SK-MEL-5 (cell line): ENCODE measurements around the gene DAB2. TPM values are rescaled to one million over a fixed set of nuclear protein-coding genes. Genes with fewer than 3 reads are reported as not detected.
A peak's percentile ranks its signal among the peaks of the same experiment; 100 is the strongest.
"Not testable (repeated sequence)": the region's sequence is repeated elsewhere in the genome, so short reads cannot be mapped to it uniquely, and the experiment has no call there.

ENCODE experiments used
- DNase-seq: peaks from one replicate; pipeline ENCODE4 v3.0.0-alpha.2; 2016; ENCODE audit warnings: low read depth, low spot score
- in situ Hi-C: cut with HindIII; loops from 2 replicates; pipeline ENCODE4 v1.10.0; 2016; ENCODE audit warnings: low sequenced_read_pairs, high pct_unique_total_duplicates, low pct_unique_long_range_greater_than_20kb
- total RNA-seq: library from RNA; depleted of rRNA; stranded (reverse); fragments of >200 nt; shearing (Covaris generic); gene quantifications from 2 replicates; pipeline ENCODE4 v1.2.3, GENCODE V29; 2014

The DAB2 gene
- total RNA-seq, 1 experiment from 2014 or later = 221 TPM

- no peak for DNase-seq
- in situ Hi-C loops = no loop called here
These were observed 19.5 kb downstream of the DAB2 start for GRCh38 chr5:39405083-39405843.

GRCh38 chr5:39403761-39404160 is 21.0 kb downstream of the DAB2 start:
- DNase-seq, in situ Hi-C loops: not testable (repeated sequence)

- DNase-seq, in situ Hi-C loops: not testable (repeated sequence)
These were observed 22.6 kb downstream of the DAB2 start for GRCh38 chr5:39402140-39402539.

GRCh38 chr5:39400713-39401578 is 23.8 kb downstream of the DAB2 start:
- DNase-seq = no peak
- in situ Hi-C loops = no loop called here

- peak; percentile 99 for DNase-seq
- in situ Hi-C loops = no loop called here
These were observed 25.4 kb downstream of the DAB2 start for GRCh38 chr5:39399135-39400036.

GRCh38 chr5:39396843-39397242 is 27.9 kb downstream of the DAB2 start:
- DNase-seq = no peak
- in situ Hi-C loops = no loop called here

- DNase-seq = peak; percentile 44
- in situ Hi-C loops = no loop called here
These were observed 29.3 kb downstream of the DAB2 start for GRCh38 chr5:39395521-39395920.

- in situ Hi-C loops = no loop called here
- peak; percentile 97 for DNase-seq
These were observed 29.8 kb downstream of the DAB2 start for GRCh38 chr5:39394946-39395345.

GRCh38 chr5:39390945-39391344 is 33.8 kb downstream of the DAB2 start:
- in situ Hi-C loops = no loop called here
- no peak for DNase-seq

- in situ Hi-C loops = no loop called here
- no peak for DNase-seq
These were observed 37.5 kb downstream of the DAB2 start for GRCh38 chr5:39387293-39387692.

- in situ Hi-C loops = no loop called here
- no peak for DNase-seq
These were observed 40.5 kb downstream of the DAB2 start for GRCh38 chr5:39384271-39384670.

GRCh38 chr5:39381376-39381775 is 43.4 kb downstream of the DAB2 start:
- DNase-seq = peak; percentile 53
- in situ Hi-C loops = no loop called here

GRCh38 chr5:39379693-39380092 is 45.1 kb downstream of the DAB2 start:
- in situ Hi-C loops = no loop called here
- DNase-seq = no peak

- no peak for DNase-seq
These were observed 47.2 kb downstream of the DAB2 start for GRCh38 chr5:39377613-39378012.

GRCh38 chr5:39376293-39376714 is 48.5 kb downstream of the DAB2 start:
- peak; percentile 90 for DNase-seq
- in situ Hi-C loops = no loop called here

More at GRCh38 chr5:39377613-39378012, 47.2 kb downstream of the DAB2 start:
- in situ Hi-C loops = no loop called here

- no peak for DNase-seq
- in situ Hi-C loops = no loop called here
These were observed 51.0 kb downstream of the DAB2 start for GRCh38 chr5:39373791-39374190.

GRCh38 chr5:39371367-39371635 is 53.5 kb downstream of the DAB2 start:
- in situ Hi-C loops = no loop called here
- DNase-seq = no peak
